H4 (cell line): Measurements from ENCODE around the gene PLEKHJ1. TPM values are rescaled to one million over a fixed set of nuclear protein-coding genes. Genes with fewer than 3 reads are reported as not detected.
A peak's percentile ranks its signal among the peaks of the same experiment; 100 is the strongest.
"Not testable (repeated sequence)": the region's sequence is repeated elsewhere in the genome, so short reads cannot be mapped to it uniquely, and the experiment has no call there.

Source experiments
- DNase-seq: peaks from one replicate; pipeline ENCODE4 v3.0.0-alpha.2; 2015; ENCODE audit warnings: low spot score
- total RNA-seq: library from RNA; depleted of rRNA; stranded (reverse); fragments of >200 nt; shearing (Covaris generic); gene quantifications from 2 replicates; pipeline ENCODE4 v1.2.3, GENCODE V29; 2014; rRNA removed

Gene PLEKHJ1
- total RNA-seq: 45.1 and 50.8 TPM in 2 replicates

- DNase-seq: peak; percentile 97
Measured at GRCh38 chr19:2236314-2237050, at the start of gene PLEKHJ1, which contains the start of gene SF3A2. TSS of gene PLEKHJ1 (minus strand) at chr19:2236329. CDS start at chr19:2236248, 81 bp downstream. TSS of gene SF3A2 (plus strand) at chr19:2236824. CDS start at chr19:2243419, 6,595 bp downstream.

- no peak for DNase-seq
Measured at GRCh38 chr19:2283835-2284507, 47.8 kb upstream of the PLEKHJ1 start.

GRCh38 chr19:2282862-2283237 is 46.7 kb upstream of the PLEKHJ1 start:
- no peak for DNase-seq

- DNase-seq: no peak
Measured at GRCh38 chr19:2282062-2282861, 46.1 kb upstream of the PLEKHJ1 start, which contains the start of gene PEAK3. TSS of gene PEAK3 (minus strand) at chr19:2282175. CDS start at chr19:2280931, 1,244 bp downstream.

- not testable (repeated sequence) for DNase-seq
Measured at GRCh38 chr19:2281265-2282061, 45.3 kb upstream of the PLEKHJ1 start.

- DNase-seq: no peak
Measured at GRCh38 chr19:2280633-2281264, 44.6 kb upstream of the PLEKHJ1 start.

GRCh38 chr19:2278459-2279158 is 42.5 kb upstream of the PLEKHJ1 start:
- DNase-seq: no peak

- no peak for DNase-seq
Measured at GRCh38 chr19:2277138-2277537, 41.0 kb upstream of the PLEKHJ1 start.

GRCh38 chr19:2276429-2276986 is 40.4 kb upstream of the PLEKHJ1 start:
- DNase-seq: no peak

- no peak for DNase-seq
Measured at GRCh38 chr19:2275588-2276428, 39.7 kb upstream of the PLEKHJ1 start.

GRCh38 chr19:2274931-2275535 is 38.9 kb upstream of the PLEKHJ1 start:
- DNase-seq: peak; percentile 52

GRCh38 chr19:2274185-2274711 is 38.1 kb upstream of the PLEKHJ1 start:
- DNase-seq: no peak

- peak; percentile 64 for DNase-seq
Measured at GRCh38 chr19:2273356-2274184, 37.4 kb upstream of the PLEKHJ1 start.

GRCh38 chr19:2271234-2272103 is 35.3 kb upstream of the PLEKHJ1 start:
- no peak for DNase-seq

- peak; percentile 55 for DNase-seq
Measured at GRCh38 chr19:2270423-2271233, 34.5 kb upstream of the PLEKHJ1 start.

- DNase-seq: no peak
Measured at GRCh38 chr19:2270157-2270422, 34.0 kb upstream of the PLEKHJ1 start.
